ENCODE measurements around the gene KIFC3.

GRCh38 chr16:57825298-57826044 is 23.2 kb upstream of the KIFC3 start:
- TF ChIP-seq EZH2 (optimal IDR thresholded peaks at IDR 0.05; ENCODE audit: low read depth, low read length) (no peak), CTCF (IDR thresholded peaks at IDR 0.05; ENCODE audit: low read length) (no peak)
